Measurements from ENCODE around the gene NHERF2.
"Not testable (repeated sequence)": the region's sequence is repeated elsewhere in the genome, so short reads cannot be mapped to it uniquely, and the experiment has no call there.

Gene NHERF2

GRCh38 chr16:2028620-2029220 is 2.0 kb downstream of the NHERF2 start:
- DNase-seq = no peak

GRCh38 chr16:2029350-2029749 is 2.6 kb downstream of the NHERF2 start:
- DNase-seq = no peak

GRCh38 chr16:2030036-2030435 is 3.3 kb downstream of the NHERF2 start:
- DNase-seq = no peak

- no peak for DNase-seq
Measured at GRCh38 chr16:2031081-2031577, 4.4 kb downstream of the NHERF2 start.

- no peak for DNase-seq
Measured at GRCh38 chr16:2032285-2033056, 5.8 kb downstream of the NHERF2 start.

- no peak for DNase-seq
Measured at GRCh38 chr16:2033057-2033908, 6.6 kb downstream of the NHERF2 start.

GRCh38 chr16:2033909-2034695 is 7.4 kb downstream of the NHERF2 start:
- DNase-seq = not testable (repeated sequence)

GRCh38 chr16:2034696-2035430 is 8.2 kb downstream of the NHERF2 start:
- no peak for DNase-seq

- no peak for DNase-seq
Measured at GRCh38 chr16:2035431-2036199, 8.9 kb downstream of the NHERF2 start.

- DNase-seq = no peak
Measured at GRCh38 chr16:2036200-2036966, 9.7 kb downstream of the NHERF2 start.

- DNase-seq = no peak
Measured at GRCh38 chr16:2037115-2037514, 10.4 kb downstream of the NHERF2 start.

- no peak for DNase-seq
Measured at GRCh38 chr16:2037647-2038381, 11.1 kb downstream of the NHERF2 start.

GRCh38 chr16:2038382-2039231 is 11.9 kb downstream of the NHERF2 start:
- no peak for DNase-seq

- DNase-seq = no peak
Measured at GRCh38 chr16:2039274-2040031, 12.8 kb downstream of the NHERF2 start.

- no peak for DNase-seq
Measured at GRCh38 chr16:2040041-2040786, 13.5 kb downstream of the NHERF2 start.

- DNase-seq = no peak
Measured at GRCh38 chr16:2040787-2041522, 14.3 kb downstream of the NHERF2 start.
